ENCODE results near the gene ADGRB3. TPM values are rescaled to one million over a fixed set of nuclear protein-coding genes. Genes with fewer than 3 reads are reported as not detected.

Gene ADGRB3
- total RNA-seq, 1 donor from 2014 or later = 2.4 TPM

DNA sequence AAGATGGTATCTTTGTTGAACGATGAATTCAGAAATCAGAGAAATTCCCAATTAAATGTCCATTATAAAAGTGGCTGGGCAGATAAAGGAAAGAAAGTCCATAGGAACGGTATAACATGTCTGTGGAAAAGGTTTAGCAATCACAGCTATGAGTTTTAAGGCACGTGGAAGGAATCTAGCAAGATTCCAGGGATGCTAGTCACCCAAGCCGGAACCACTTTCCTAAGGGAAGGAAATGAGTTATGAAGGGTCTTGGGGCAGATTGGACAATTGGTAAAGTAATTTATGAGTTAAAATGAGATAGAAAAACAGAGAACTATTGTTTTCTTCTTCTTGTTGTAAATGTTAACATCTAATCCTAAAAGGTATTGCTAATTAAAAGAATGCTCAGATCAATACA is 384.8 kb downstream of the ADGRB3 start:
- Mint-ChIP-seq H3K27ac (ENCODE audit: unreplicated experiment) (no peak overlapping the region), H3K9me3 (ENCODE audit: unreplicated experiment) (no peaks in the 10 kb centered on the region), H3K4me1 (ENCODE audit: unreplicated experiment) (no peaks in the 10 kb centered on the region), H3K4me3 (ENCODE audit: unreplicated experiment) (no peak overlapping the region), H3K36me3 (ENCODE audit: low read depth, unreplicated experiment) (no peaks in the 10 kb centered on the region), H3K27me3 (ENCODE audit: unreplicated experiment) (no peaks in the 10 kb centered on the region)
- no peak for DNase-seq (ENCODE audit: low spot score)
- TF ChIP-seq, protein P1, sequence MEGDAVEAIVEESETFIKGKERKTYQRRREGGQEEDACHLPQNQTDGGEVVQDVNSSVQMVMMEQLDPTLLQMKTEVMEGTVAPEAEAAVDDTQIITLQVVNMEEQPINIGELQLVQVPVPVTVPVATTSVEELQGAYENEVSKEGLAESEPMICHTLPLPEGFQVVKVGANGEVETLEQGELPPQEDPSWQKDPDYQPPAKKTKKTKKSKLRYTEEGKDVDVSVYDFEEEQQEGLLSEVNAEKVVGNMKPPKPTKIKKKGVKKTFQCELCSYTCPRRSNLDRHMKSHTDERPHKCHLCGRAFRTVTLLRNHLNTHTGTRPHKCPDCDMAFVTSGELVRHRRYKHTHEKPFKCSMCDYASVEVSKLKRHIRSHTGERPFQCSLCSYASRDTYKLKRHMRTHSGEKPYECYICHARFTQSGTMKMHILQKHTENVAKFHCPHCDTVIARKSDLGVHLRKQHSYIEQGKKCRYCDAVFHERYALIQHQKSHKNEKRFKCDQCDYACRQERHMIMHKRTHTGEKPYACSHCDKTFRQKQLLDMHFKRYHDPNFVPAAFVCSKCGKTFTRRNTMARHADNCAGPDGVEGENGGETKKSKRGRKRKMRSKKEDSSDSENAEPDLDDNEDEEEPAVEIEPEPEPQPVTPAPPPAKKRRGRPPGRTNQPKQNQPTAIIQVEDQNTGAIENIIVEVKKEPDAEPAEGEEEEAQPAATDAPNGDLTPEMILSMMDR (IDR thresholded peaks at IDR 0.05; ENCODE audit: unreplicated experiment) = no peak

- no peak for DNase-seq (ENCODE audit: low spot score)
- no peak overlapping the region for H3K4me3 Mint-ChIP-seq (ENCODE audit: unreplicated experiment)
- TF ChIP-seq, protein P1 (IDR thresholded peaks at IDR 0.05; ENCODE audit: unreplicated experiment) = no peak
- peaks cover 4% of the 10 kb centered on the region for H3K4me1 Mint-ChIP-seq (ENCODE audit: unreplicated experiment)
- H3K27me3 Mint-ChIP-seq (ENCODE audit: unreplicated experiment) = no peaks in the 10 kb centered on the region
- no peak overlapping the region for H3K27ac Mint-ChIP-seq (ENCODE audit: unreplicated experiment)
- no peaks in the 10 kb centered on the region for H3K36me3 Mint-ChIP-seq (ENCODE audit: low read depth, unreplicated experiment)
- no peaks in the 10 kb centered on the region for H3K9me3 Mint-ChIP-seq (ENCODE audit: unreplicated experiment)
Observed at GRCh38 chr6:69022993-69023392, 387.9 kb downstream of the ADGRB3 start.

DNA sequence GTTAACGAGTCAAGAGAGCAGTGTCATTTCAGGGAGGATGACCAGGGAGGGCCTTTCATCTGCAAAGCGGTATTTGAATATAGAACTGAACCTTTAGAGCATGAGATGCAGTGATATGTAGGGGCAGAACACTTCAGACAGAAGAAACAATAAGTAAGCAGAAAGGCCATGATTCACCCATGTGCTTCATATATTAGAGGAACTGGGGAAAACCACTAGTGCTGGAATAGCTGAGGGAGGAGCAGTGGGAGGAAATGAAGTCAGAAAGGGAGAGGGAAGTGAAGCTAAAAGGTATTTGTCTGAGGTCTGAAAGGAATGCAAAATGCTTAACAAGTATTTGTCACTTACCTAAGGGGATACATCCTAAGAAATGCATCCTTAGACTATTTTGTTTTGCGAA is 391.2 kb downstream of the ADGRB3 start:
- Mint-ChIP-seq H3K4me1 (ENCODE audit: unreplicated experiment) (peaks cover 4% of the 10 kb centered on the region), H3K27me3 (ENCODE audit: unreplicated experiment) (no peaks in the 10 kb centered on the region), H3K4me3 (ENCODE audit: unreplicated experiment) (no peak overlapping the region), H3K9me3 (ENCODE audit: unreplicated experiment) (no peaks in the 10 kb centered on the region), H3K27ac (ENCODE audit: unreplicated experiment) (no peak overlapping the region), H3K36me3 (ENCODE audit: low read depth, unreplicated experiment) (no peaks in the 10 kb centered on the region)
- no peak for DNase-seq (ENCODE audit: low spot score)
- TF ChIP-seq, protein P1 (IDR thresholded peaks at IDR 0.05; ENCODE audit: unreplicated experiment) = no peak

- no peaks in the 10 kb centered on the region for H3K27me3 Mint-ChIP-seq (ENCODE audit: unreplicated experiment)
- H3K4me1 Mint-ChIP-seq (ENCODE audit: unreplicated experiment) = peaks cover 4% of the 10 kb centered on the region
- no peak for DNase-seq (ENCODE audit: low spot score)
- TF ChIP-seq, protein P1 (IDR thresholded peaks at IDR 0.05; ENCODE audit: unreplicated experiment) = no peak
- H3K27ac Mint-ChIP-seq (ENCODE audit: unreplicated experiment) = no peak overlapping the region
- no peak overlapping the region for H3K4me3 Mint-ChIP-seq (ENCODE audit: unreplicated experiment)
- H3K9me3 Mint-ChIP-seq (ENCODE audit: unreplicated experiment) = no peaks in the 10 kb centered on the region
- no peaks in the 10 kb centered on the region for H3K36me3 Mint-ChIP-seq (ENCODE audit: low read depth, unreplicated experiment)
Observed at GRCh38 chr6:69026715-69027114, 391.6 kb downstream of the ADGRB3 start.

- H3K4me3 Mint-ChIP-seq (ENCODE audit: unreplicated experiment) = no peak overlapping the region
Observed at GRCh38 chr6:69027861-69028260, 392.8 kb downstream of the ADGRB3 start.

More at GRCh38 chr6:69027861-69028260, 392.8 kb downstream of the ADGRB3 start:
- TF ChIP-seq, protein P1 (IDR thresholded peaks at IDR 0.05; ENCODE audit: unreplicated experiment) = no peak
- DNase-seq (ENCODE audit: low spot score) = no peak
- H3K27me3 Mint-ChIP-seq (ENCODE audit: unreplicated experiment) = no peaks in the 10 kb centered on the region
- no peak overlapping the region for H3K27ac Mint-ChIP-seq (ENCODE audit: unreplicated experiment)
- H3K9me3 Mint-ChIP-seq (ENCODE audit: unreplicated experiment) = no peaks in the 10 kb centered on the region
- H3K4me1 Mint-ChIP-seq (ENCODE audit: unreplicated experiment) = peaks cover 4% of the 10 kb centered on the region
- no peaks in the 10 kb centered on the region for H3K36me3 Mint-ChIP-seq (ENCODE audit: low read depth, unreplicated experiment)
